Measurements from ENCODE around the gene KIAA1217. TPM values are rescaled to one million over a fixed set of nuclear protein-coding genes. Genes with fewer than 3 reads are reported as not detected.

Gene KIAA1217
- total RNA-seq, 1 experiment from 2014 or later = 7.8 TPM

- no TSS peak for BruUV-seq (replicated peaks)
- TF ChIP-seq EZH2phosphoT487 (IDR thresholded peaks at IDR 0.05; ENCODE audit: borderline replicate concordance) = no peak
- no peak for TF ChIP-seq CBX3 (IDR thresholded peaks at IDR 0.05; ENCODE audit: low read depth)
- no peak for TF ChIP-seq JUND (IDR thresholded peaks at IDR 0.05)
- TF ChIP-seq CTCF (IDR thresholded peaks at IDR 0.05 in 2 of 3, conservative IDR thresholded peaks at IDR 0.05 in 1 of 3; ENCODE audit: borderline replicate concordance in 1 of 3, insufficient read depth in 1 of 3, low read depth in 2 of 3, low read length in 2 of 3) = no peak
- TF ChIP-seq ELF1 (IDR thresholded peaks at IDR 0.05; ENCODE audit: borderline replicate concordance, low read depth) = no peak
- TF ChIP-seq TCF7L2 (IDR thresholded peaks at IDR 0.05; ENCODE audit: borderline replicate concordance, extremely low read depth, insufficient read depth, insufficient read length) = no peak
- TF ChIP-seq POLR2AphosphoS5 (IDR thresholded peaks at IDR 0.05; ENCODE audit: low read depth, low read length) = no peak
- TF ChIP-seq ZNF274 (IDR thresholded peaks at IDR 0.05; ENCODE audit: low read depth, low read length) = no peak
- no peak for TF ChIP-seq POLR2A (IDR thresholded peaks at IDR 0.05; ENCODE audit: borderline replicate concordance, extremely low read depth, insufficient read depth, insufficient read length)
- TF ChIP-seq MAX (IDR thresholded peaks at IDR 0.05) = no peak
- no peak for TF ChIP-seq ZBTB33 (IDR thresholded peaks at IDR 0.05; ENCODE audit: extremely low read depth, insufficient replicate concordance, low read length)
- no peak for TF ChIP-seq REST (IDR thresholded peaks at IDR 0.05; ENCODE audit: low read depth)
- no peak for TF ChIP-seq FOSL1 (IDR thresholded peaks at IDR 0.05; ENCODE audit: low read depth)
- TF ChIP-seq SIN3A (IDR thresholded peaks at IDR 0.05; ENCODE audit: low read depth) = no peak
- Histone ChIP-seq H3K79me2 (ENCODE audit: insufficient read depth, low read length) (no peaks in the 10 kb centered on the region), H3K27ac (ENCODE audit: low read depth, low read length) (no peak overlapping the region), H3K4me3 (replicated peaks in 1 of 2; ENCODE audit: low read depth in 1 of 2, low read length in 2 of 2) (no peak overlapping the region), H3K4me2 (ENCODE audit: low read length) (no peak overlapping the region), H3K9me3 (ENCODE audit: control insufficient read depth in 1 of 2, insufficient read depth in 1 of 2, low read depth in 1 of 2, low read length in 2 of 2) (no peaks in the 10 kb centered on the region), H3K9me2 (ENCODE audit: insufficient read depth) (no peaks in the 10 kb centered on the region), H3K36me3 (ENCODE audit: control insufficient read depth in 1 of 2, insufficient read depth in 2 of 2, low read length in 2 of 2) (no peaks in the 10 kb centered on the region), H3K4me1 (ENCODE audit: control insufficient read depth in 1 of 2, insufficient read depth in 2 of 2, low read length in 2 of 2) (peaks cover 2 to 13% of the 10 kb centered on the region in 2 experiments; a peak in 2 of 4 replicates), H3K9ac (ENCODE audit: low read length) (no peak overlapping the region), H4K20me1 (ENCODE audit: insufficient read depth) (no peaks in the 10 kb centered on the region), H2AFZ (ENCODE audit: low read depth, low read length, poor library complexity, severe bottlenecking) (no peak overlapping the region), H3K27me3 (ENCODE audit: insufficient read depth, low read length) (0 out of 2 replicates have a peak, but pooled peaks cover 8% of the 10 kb centered on the region)
- no peak for ATAC-seq
- ChIA-PET RAD21 (ENCODE audit: low non-redundant PET in 1 of 2, low total read pairs in 2 of 2, uncharacterized antibody in 2 of 2, unreplicated experiment in 2 of 2) (no interaction called here), CTCF (no interaction called here), POLR2A (no interaction called here)
- DNase-seq (ENCODE audit: low read depth, low spot score) = no peak
- intact Hi-C loops (cut with micrococcal nuclease) = no loop called here
Observed at GRCh38 chr10:24381235-24382010, 172.5 kb downstream of the KIAA1217 start.
